IMR-90 (cell line): ENCODE data around the gene BCAS3. TPM values are rescaled to one million over a fixed set of nuclear protein-coding genes. Genes with fewer than 3 reads are reported as not detected.

Experiments used
- ATAC-seq: fragments of 200-7000 bp; cut with Tn5 transposase; 2 replicates; pipeline ENCODE4 v1.9.1; 2020; ENCODE audit warnings: low read depth, mild to moderate bottlenecking, moderate library complexity
- BruUV-seq: library from RNA; stranded (reverse); fragments of 400-500 nt; replicated peaks from 2 replicates; lab custom pipeline; 2021; lab: Mats Ljungman, UMichigan
- CTCF ChIA-PET: fragments of 300-600 bp; formaldehyde crosslinking; extraction: SDS; loops from one replicate; lab custom pipeline; 2021; ENCODE audit warnings: antibody characterized with exemption; lab: Yijun Ruan, JAX
- POLR2A ChIA-PET: fragments of 300-600 bp; sonication (Branson Sonifier 250); formaldehyde crosslinking; loops from one replicate; lab custom pipeline; 2022; ENCODE audit warnings: antibody characterized with exemption; ENCODE audit not compliant: unreplicated experiment; lab: Charles Lee
- DNase-seq: peaks from one replicate; pipeline ENCODE4 v3.0.0; 2013
- H2AFZ ChIP-seq: replicated peaks from 2 replicates; pipeline ENCODE3; 2013; ENCODE audit warnings: low read length, mild to moderate bottlenecking; ENCODE audit not compliant: poor library complexity
- H2AK5ac ChIP-seq: 2 replicates; pipeline ENCODE4 v1.6.1; 2013; ENCODE audit warnings: low read depth, low read length, inconsistent platforms
- H2AK9ac ChIP-seq: replicated peaks from 2 replicates; pipeline ENCODE3; 2013; ENCODE audit warnings: mild to moderate bottlenecking, low read depth, low read length, moderate library complexity; ENCODE audit not compliant: poor library complexity
- H2BK120ac ChIP-seq: 2 replicates; pipeline ENCODE4 v1.6.1; 2013; ENCODE audit warnings: low read depth, low read length, inconsistent platforms
- H2BK15ac ChIP-seq: 3 replicates; pipeline ENCODE4 v1.6.1; 2013; ENCODE audit warnings: low read depth, low read length, inconsistent platforms
- H2BK20ac ChIP-seq: 2 replicates; pipeline ENCODE4 v1.6.1; 2013; ENCODE audit warnings: low read depth, mild to moderate bottlenecking, inconsistent platforms, low read length, moderate library complexity
- H2BK5ac ChIP-seq: 2 replicates; pipeline ENCODE4 v1.6.1; 2013; ENCODE audit warnings: mild to moderate bottlenecking, low read depth, low read length, inconsistent platforms; ENCODE audit not compliant: poor library complexity, severe bottlenecking
- H3K14ac ChIP-seq: replicated peaks from 2 replicates; pipeline ENCODE4 v1.6.1; 2013; ENCODE audit warnings: low read depth, low read length, inconsistent platforms
- H3K18ac ChIP-seq: 2 replicates; pipeline ENCODE4 v1.6.1; 2013; ENCODE audit warnings: low read depth, low read length, control low read depth
- H3K23ac ChIP-seq: 2 replicates; pipeline ENCODE4 v1.6.1; 2013; ENCODE audit warnings: low read depth, low read length, inconsistent platforms
- H3K27ac ChIP-seq: 2 replicates; pipeline ENCODE4 v1.5.1; 2013; ENCODE audit warnings: mild to moderate bottlenecking, control low read depth, low read length; ENCODE audit not compliant: insufficient read depth
- H3K27me3 ChIP-seq: 2 replicates; pipeline ENCODE4 v1.6.1; 2013; ENCODE audit warnings: low read length; ENCODE audit not compliant: control insufficient read depth, insufficient read depth
- H3K36me3 ChIP-seq: 2 replicates; pipeline ENCODE4 v1.6.1; 2013; ENCODE audit warnings: low read length, mixed read lengths; ENCODE audit not compliant: control insufficient read depth, insufficient read depth
- H3K4ac ChIP-seq: 2 replicates; pipeline ENCODE4 v1.6.1; 2013; ENCODE audit warnings: low read depth, low read length, inconsistent platforms
- H3K4me1 ChIP-seq: 2 replicates; pipeline ENCODE4 v1.6.1; 2013; ENCODE audit warnings: low read length, mixed read lengths; ENCODE audit not compliant: control insufficient read depth, insufficient read depth
- H3K4me2 ChIP-seq: 2 replicates; pipeline ENCODE4 v1.6.1; 2013; ENCODE audit warnings: low read depth, mild to moderate bottlenecking, control low read depth, low read length, moderate library complexity
- H3K4me3 ChIP-seq: 2 replicates; pipeline ENCODE4 v1.5.1; 2013; ENCODE audit warnings: low read depth, mild to moderate bottlenecking, control low read depth, low read length, moderate library complexity; ENCODE audit not compliant: insufficient read depth
- H3K56ac ChIP-seq: 2 replicates; pipeline ENCODE4 v1.6.1; 2013; ENCODE audit warnings: low read length, inconsistent platforms; ENCODE audit not compliant: insufficient read depth; ENCODE audit errors: extremely low read depth
- H3K79me1 ChIP-seq, 2 experiments: 2 replicates each; pipeline ENCODE4 v1.6.1; 2013; ENCODE audit warnings: low read length in 2 of 2, inconsistent platforms in 1 of 2, low read depth in 1 of 2
- H3K9ac ChIP-seq: 2 replicates; pipeline ENCODE4 v1.6.1; 2013; ENCODE audit warnings: low read depth, low read length, control low read depth
- H3K9me1 ChIP-seq: 2 replicates; pipeline ENCODE4 v1.6.1; 2013; ENCODE audit warnings: low read length, inconsistent platforms; ENCODE audit not compliant: insufficient read depth
- H3K9me3 ChIP-seq: 2 replicates; pipeline ENCODE4 v1.6.1; 2013; ENCODE audit warnings: low read length; ENCODE audit not compliant: control insufficient read depth, insufficient read depth
- H4K20me1 ChIP-seq: 2 replicates; pipeline ENCODE4 v1.6.1; 2013; ENCODE audit warnings: low read length, inconsistent platforms; ENCODE audit not compliant: insufficient read depth
- H4K5ac ChIP-seq: 2 replicates; pipeline ENCODE4 v1.6.1; 2013; ENCODE audit warnings: mild to moderate bottlenecking, low read depth, low read length, control low read depth
- H4K8ac ChIP-seq, 2 experiments: 2 replicates each; pipeline ENCODE4 v1.6.1; 2013; ENCODE audit warnings: low read depth in 2 of 2, low read length in 2 of 2, control low read depth in 1 of 2, inconsistent platforms in 1 of 2
- H4K91ac ChIP-seq: 2 replicates; pipeline ENCODE4 v1.6.1; 2013; ENCODE audit warnings: low read depth, low read length, inconsistent platforms; ENCODE audit not compliant: insufficient read depth
- BHLHE40 ChIP-seq: fragments of 150-350 bp; IDR thresholded peaks from 2 replicates; pipeline ENCODE4 v1.6.1; 2016; ENCODE audit warnings: mild to moderate bottlenecking, low read depth, low read length
- CHD1 ChIP-seq: IDR thresholded peaks from 2 replicates; pipeline ENCODE4 v1.6.1; 2012; ENCODE audit warnings: low read depth, low read length, improper control_type of control experiment
- CTCF ChIP-seq: conservative IDR thresholded peaks from 2 replicates; pipeline ENCODE4 v1.5.1; 2012; ENCODE audit warnings: mild to moderate bottlenecking, low read depth, low read length, improper control_type of control experiment
- ELK1 ChIP-seq: fragments of 150-350 bp; IDR thresholded peaks from 2 replicates; pipeline ENCODE4 v1.6.1; 2016; ENCODE audit warnings: low read depth, mild to moderate bottlenecking, low read length, moderate library complexity, borderline replicate concordance
- FOS ChIP-seq: fragments of 150-350 bp; IDR thresholded peaks from 2 replicates; pipeline ENCODE4 v1.6.1; 2016; ENCODE audit warnings: low read depth, low read length
- MAFK ChIP-seq: IDR thresholded peaks from 2 replicates; pipeline ENCODE4 v1.6.1; 2012; ENCODE audit warnings: low read depth, low read length, improper control_type of control experiment
- MXI1 ChIP-seq: IDR thresholded peaks from 2 replicates; pipeline ENCODE4 v1.6.1; 2012; ENCODE audit warnings: low read depth, mild to moderate bottlenecking, low read length, moderate library complexity, borderline replicate concordance
- NFE2L2 ChIP-seq: fragments of 150-350 bp; IDR thresholded peaks from 2 replicates; pipeline ENCODE4 v1.6.1; 2016; ENCODE audit warnings: low read depth, mild to moderate bottlenecking, low read length
- POLR2A ChIP-seq: IDR thresholded peaks from 2 replicates; pipeline ENCODE4 v1.6.1; 2012; ENCODE audit warnings: mild to moderate bottlenecking, low read depth, low read length
- RAD21 ChIP-seq: IDR thresholded peaks from 2 replicates; pipeline ENCODE4 v1.6.1; 2012; ENCODE audit warnings: low read length, improper control_type of control experiment
- RCOR1 ChIP-seq: IDR thresholded peaks from 2 replicates; pipeline ENCODE4 v1.6.1; 2012; ENCODE audit warnings: mild to moderate bottlenecking, low read length, improper control_type of control experiment; ENCODE audit not compliant: insufficient replicate concordance
- RFX5 ChIP-seq: IDR thresholded peaks from 2 replicates; pipeline ENCODE4 v1.8.0; 2012; ENCODE audit warnings: low read depth, mild to moderate bottlenecking, low read length, moderate library complexity
- WGBS, 2 experiments: methylation state at CpG; one replicate each; pipeline versions ENCODE4 v1.1.5 to v1.1.7; 2013; ENCODE audit warnings: missing lambda C conversion rate in 2 of 2; ENCODE audit not compliant: insufficient read length in 1 of 2; ENCODE audit errors: extremely low coverage in 2 of 2; 5-methylcytosine and 5-hydroxymethylcytosine counted together
- dilution Hi-C: fragments of 300-500 bp; cut with HindIII; formaldehyde crosslinking; loops from one replicate; pipeline ENCODE4 v1.14.3; 2018; ENCODE audit warnings: low sequenced_read_pairs; ENCODE audit not compliant: unreplicated experiment
- in situ Hi-C: fragments of 300-500 bp; cut with MboI; formaldehyde crosslinking; loops from 3 replicates; pipeline ENCODE4 v1.14.3; 2019; ENCODE audit warnings: low sequenced_read_pairs, inconsistent platforms, mixed read lengths
- intact Hi-C: fragments of 100-400 bp; cut with micrococcal nuclease; formaldehyde crosslinking; loops from 2 replicates; pipeline ENCODE4 v1.10.0; 2022
- polyA plus RNA-seq, 3 experiments: library from polyadenylated mRNA; depleted of rRNA; stranded (reverse); fragments of >200 nt; gene quantifications; 2 replicates each; pipeline ENCODE4 v1.2.3, GENCODE V29; 2012; ENCODE audit warnings: low replicate concordance in 1 of 3
- total RNA-seq: library from RNA; depleted of rRNA; stranded (reverse); fragments of >200 nt; gene quantifications from 2 replicates; pipeline ENCODE4 v1.2.3, GENCODE V29; 2012

The BCAS3 gene
- total and polyA plus RNA-seq, 2 of the 4 experiments (the other 2 are of a cell fraction) = 6.3 to 27.1 TPM

GRCh38 chr17:61408151-61409041 is 730.7 kb downstream of the BCAS3 start:
- Histone ChIP-seq H3K27ac (peak overlapping the region; percentile 100), H3K23ac (peak overlapping the region; percentile 100), H2BK120ac (peak overlapping the region; percentile 86), H3K56ac (peak overlapping the region; percentile 87), H2BK15ac (0 out of 3 replicates have a peak overlapping the region, but pooled peaks have one; percentile 50), H2AK5ac (peak overlapping the region; percentile 97), H3K18ac (peak overlapping the region; percentile 83), H3K14ac (peak overlapping the region; percentile 88), H2AK9ac (peak overlapping the region; percentile 93), H4K5ac (peak overlapping the region; percentile 87), H3K36me3 (peaks cover 57% of the 10 kb centered on the region), H3K4ac (peak overlapping the region; percentile 91), H3K9ac (peak overlapping the region; percentile 100), H4K91ac (peak overlapping the region; percentile 85), H3K4me3 (peak overlapping the region; percentile 24), H3K79me1 (peaks cover 4 to 15% of the 10 kb centered on the region in 2 experiments; a peak in 3 of 4 replicates), H2BK20ac (peak overlapping the region; percentile 63; the same call in 1 of the 2 replicates), H4K20me1 (peaks cover 45% of the 10 kb centered on the region), H3K4me2 (peak overlapping the region; percentile 83), H3K9me1 (no peaks in the 10 kb centered on the region), H2BK5ac (peak overlapping the region; percentile 91), H2AFZ (peak overlapping the region; percentile 64), H3K4me1 (peaks cover 40% of the 10 kb centered on the region), H4K8ac (peak overlapping the region; percentile 81 to 87), H3K9me3 (no peaks in the 10 kb centered on the region), H3K27me3 (no peaks in the 10 kb centered on the region)
- no TSS peak for BruUV-seq
- peak; percentile 55 for DNase-seq
- ChIA-PET CTCF (interaction anchor here (0.7 kb wide), 1 partner anchor 158 kb away, joined by 3 read pairs; no protein-coding TSS in a partner anchor), POLR2A (interaction anchor here (0.8 to 1.9 kb wide), 2 partner anchors 8 to 9 kb away, joined by 3 to 10 read pairs; partner anchors contain the start of gene TBX2)
- no peak for ATAC-seq
- no peak for TF ChIP-seq RFX5
- TF ChIP-seq RCOR1 = no peak
- no peak for TF ChIP-seq NFE2L2
- TF ChIP-seq BHLHE40 = no peak
- no peak for TF ChIP-seq POLR2A
- no peak for TF ChIP-seq RAD21
- no peak for TF ChIP-seq FOS
- TF ChIP-seq MAFK = no peak
- no peak for TF ChIP-seq ELK1
- TF ChIP-seq CTCF = no peak
- no peak for TF ChIP-seq MXI1
- TF ChIP-seq CHD1 = no peak
- dilution Hi-C loops = no loop called here
- WGBS, 2 experiments = 3% methylated on average over 18 of the region's 41 CpGs; no CpG with 5 or more reads in 1 of the 2 experiments
- intact Hi-C loops = no loop called here
- in situ Hi-C loops = loop anchor here (5.0 kb wide), 1 partner anchor 686 kb away; no protein-coding TSS in a partner anchor
